Left kidney (tissue), 2 donors: ENCODE results near the gene USP12. TPM values are rescaled to one million over a fixed set of nuclear protein-coding genes. Genes with fewer than 3 reads are reported as not detected.
"Not testable (repeated sequence)": the region's sequence is repeated elsewhere in the genome, so short reads cannot be mapped to it uniquely, and the experiment has no call there.

ENCODE experiments used
- DNase-seq: peaks from one replicate; pipeline ENCODE4 v3.0.0-alpha.2; 2013
- polyA plus RNA-seq: library from polyadenylated mRNA; unstranded; fragments of 120-200 nt; gene quantifications from one replicate; pipeline ENCODE4 v1.2.1, GENCODE V29; 2013; ENCODE audit not compliant: insufficient read length

Gene USP12
- polyA plus RNA-seq, 1 donor: 41.6 TPM

- DNase-seq: peak; percentile 14
Measured at GRCh38 chr13:27079421-27079958, 92.1 kb downstream of the USP12 start.

- no peak for DNase-seq
Measured at GRCh38 chr13:27077451-27077850, 94.2 kb downstream of the USP12 start.

GRCh38 chr13:27076421-27076820 lies 95.2 kb downstream of the USP12 start:
- DNase-seq: no peak

- DNase-seq: no peak
Measured at GRCh38 chr13:27073186-27073585, 98.4 kb downstream of the USP12 start.

GRCh38 chr13:27066123-27066522 lies 105.5 kb downstream of the USP12 start:
- DNase-seq: not testable (repeated sequence)

- DNase-seq: no peak
Measured at GRCh38 chr13:27065582-27065981, 106.0 kb downstream of the USP12 start.

GRCh38 chr13:27064252-27064995 lies 107.2 kb downstream of the USP12 start:
- no peak for DNase-seq

- no peak for DNase-seq
Measured at GRCh38 chr13:27057817-27058216, 113.8 kb downstream of the USP12 start.

- no peak for DNase-seq
Measured at GRCh38 chr13:27055526-27055925, 116.1 kb downstream of the USP12 start.

GRCh38 chr13:27054760-27055159 lies 116.9 kb downstream of the USP12 start:
- no peak for DNase-seq

- DNase-seq: no peak
Measured at GRCh38 chr13:27053902-27054595, 117.6 kb downstream of the USP12 start.

- DNase-seq: no peak
Measured at GRCh38 chr13:27053210-27053884, 118.3 kb downstream of the USP12 start.

- no peak for DNase-seq
Measured at GRCh38 chr13:27052551-27053208, 118.9 kb downstream of the USP12 start.

- no peak for DNase-seq
Measured at GRCh38 chr13:27047081-27047480, 124.5 kb downstream of the USP12 start.

- no peak for DNase-seq
Measured at GRCh38 chr13:27044837-27045570, 126.6 kb downstream of the USP12 start.

- DNase-seq: no peak
Measured at GRCh38 chr13:27043013-27043412, 128.6 kb downstream of the USP12 start.

- DNase-seq: no peak
Measured at GRCh38 chr13:27041341-27041740, 130.3 kb downstream of the USP12 start.

- DNase-seq: no peak
Measured at GRCh38 chr13:27040826-27041108, 130.8 kb downstream of the USP12 start.

GRCh38 chr13:27039171-27039701 lies 132.4 kb downstream of the USP12 start:
- no peak for DNase-seq

GRCh38 chr13:27038323-27038722 lies 133.3 kb downstream of the USP12 start:
- DNase-seq: no peak

- no peak for DNase-seq
Measured at GRCh38 chr13:27037571-27037970, 134.0 kb downstream of the USP12 start.

- DNase-seq: no peak
Measured at GRCh38 chr13:27037171-27037570, 134.4 kb downstream of the USP12 start.
